ENCODE measurements around the gene MPZL2.

- TF ChIP-seq ERG (CRISPR knock-in tag; IDR thresholded peaks at IDR 0.05): no peak
- no peak for TF ChIP-seq STAT6 (CRISPR knock-in tag; conservative IDR thresholded peaks at IDR 0.05; ENCODE audit: low read depth)
- no peak for TF ChIP-seq RORB (CRISPR knock-in tag; IDR thresholded peaks at IDR 0.05)
- TF ChIP-seq CBFB (CRISPR knock-in tag; IDR thresholded peaks at IDR 0.05; ENCODE audit: low read depth): no peak
- no peak for TF ChIP-seq CTCF (IDR thresholded peaks at IDR 0.05)
- TF ChIP-seq ZNF121 (CRISPR knock-in tag; IDR thresholded peaks at IDR 0.05): no peak
- no peak for TF ChIP-seq ZNF138 (CRISPR knock-in tag; conservative IDR thresholded peaks at IDR 0.05)
- TF ChIP-seq, protein P1, sequence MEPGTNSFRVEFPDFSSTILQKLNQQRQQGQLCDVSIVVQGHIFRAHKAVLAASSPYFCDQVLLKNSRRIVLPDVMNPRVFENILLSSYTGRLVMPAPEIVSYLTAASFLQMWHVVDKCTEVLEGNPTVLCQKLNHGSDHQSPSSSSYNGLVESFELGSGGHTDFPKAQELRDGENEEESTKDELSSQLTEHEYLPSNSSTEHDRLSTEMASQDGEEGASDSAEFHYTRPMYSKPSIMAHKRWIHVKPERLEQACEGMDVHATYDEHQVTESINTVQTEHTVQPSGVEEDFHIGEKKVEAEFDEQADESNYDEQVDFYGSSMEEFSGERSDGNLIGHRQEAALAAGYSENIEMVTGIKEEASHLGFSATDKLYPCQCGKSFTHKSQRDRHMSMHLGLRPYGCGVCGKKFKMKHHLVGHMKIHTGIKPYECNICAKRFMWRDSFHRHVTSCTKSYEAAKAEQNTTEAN (CRISPR knock-in tag; IDR thresholded peaks at IDR 0.05): no peak
Observed at GRCh38 chr11:118259138-118259537, 5.0 kb downstream of the MPZL2 start.

All from WTC11 (cell line).